Prostate gland (tissue), 2 donors: Measurements from ENCODE around the gene SLC34A1.

Experiments used
- CTCF ChIP-seq, 4 experiments: fragments of 200-600 bp in 2 of 4; fragments of 450-650 bp in 2 of 4; sonication (generic) in 2 of 4; IDR thresholded peaks; 1 replicate in 3 of 4; 2 replicates in 1 of 4; pipeline ENCODE4 v1.5.1; 2016 to 2019; ENCODE audit warnings: antibody characterized with exemption in 4 of 4, mild to moderate bottlenecking in 2 of 4, moderate library complexity in 2 of 4
- POLR2AphosphoS5 ChIP-seq: sonication (generic); formaldehyde crosslinking; IDR thresholded peaks from one replicate; pipeline ENCODE4 v1.6.1; 2017; ENCODE audit warnings: antibody characterized with exemption

DNA sequence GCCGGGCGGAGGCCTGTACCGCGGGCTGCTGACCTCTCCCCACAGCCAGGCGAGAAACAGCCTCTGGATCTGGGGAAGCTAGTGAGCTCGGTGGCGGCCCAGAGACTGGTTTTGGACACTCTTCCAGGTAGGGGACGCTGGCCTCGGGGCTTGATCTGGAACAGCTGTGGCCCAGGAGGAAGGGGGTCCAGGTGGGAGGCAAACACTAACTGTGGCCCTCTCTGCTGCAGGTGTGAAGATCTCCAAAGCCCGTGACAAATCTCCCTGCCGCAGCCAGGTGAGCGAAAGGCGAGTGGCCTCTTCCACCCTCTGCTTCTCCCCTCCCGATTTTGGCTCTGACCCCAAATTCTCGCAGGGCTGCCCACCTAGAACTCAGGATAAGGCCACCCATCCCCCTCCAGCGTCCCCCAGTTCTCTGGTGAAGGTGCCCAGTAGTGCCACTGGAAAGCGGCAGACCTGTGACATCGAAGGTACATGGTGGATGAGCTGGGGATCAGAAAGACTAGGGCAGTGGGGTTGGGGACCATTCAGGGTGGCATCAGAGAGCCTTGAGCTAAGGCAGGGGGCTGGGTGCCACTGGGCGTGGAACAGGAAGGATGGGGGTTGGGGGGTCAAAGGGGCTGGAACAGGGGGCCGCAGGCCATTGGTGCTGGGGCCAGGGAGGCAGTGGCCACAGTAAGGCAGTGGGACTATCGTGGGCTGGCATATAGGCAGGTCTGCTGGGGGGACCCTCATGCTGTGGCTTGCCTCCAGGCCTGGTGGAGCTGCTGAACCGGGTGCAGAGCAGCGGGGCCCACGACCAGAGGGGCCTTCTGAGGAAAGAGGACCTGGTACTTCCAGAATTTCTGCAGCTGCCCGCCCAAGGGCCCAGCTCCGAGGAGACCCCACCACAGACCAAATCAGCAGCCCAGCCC, 12.9 kb upstream of the SLC34A1 start:
- TF ChIP-seq CTCF (IDR thresholded peaks at IDR 0.05) (no peak), POLR2AphosphoS5 (no peak)
